ENCODE data around the gene DNAJC19.
"Not testable (repeated sequence)": the region's sequence is repeated elsewhere in the genome, so short reads cannot be mapped to it uniquely, and the experiment has no call there.

Gene DNAJC19

DNA sequence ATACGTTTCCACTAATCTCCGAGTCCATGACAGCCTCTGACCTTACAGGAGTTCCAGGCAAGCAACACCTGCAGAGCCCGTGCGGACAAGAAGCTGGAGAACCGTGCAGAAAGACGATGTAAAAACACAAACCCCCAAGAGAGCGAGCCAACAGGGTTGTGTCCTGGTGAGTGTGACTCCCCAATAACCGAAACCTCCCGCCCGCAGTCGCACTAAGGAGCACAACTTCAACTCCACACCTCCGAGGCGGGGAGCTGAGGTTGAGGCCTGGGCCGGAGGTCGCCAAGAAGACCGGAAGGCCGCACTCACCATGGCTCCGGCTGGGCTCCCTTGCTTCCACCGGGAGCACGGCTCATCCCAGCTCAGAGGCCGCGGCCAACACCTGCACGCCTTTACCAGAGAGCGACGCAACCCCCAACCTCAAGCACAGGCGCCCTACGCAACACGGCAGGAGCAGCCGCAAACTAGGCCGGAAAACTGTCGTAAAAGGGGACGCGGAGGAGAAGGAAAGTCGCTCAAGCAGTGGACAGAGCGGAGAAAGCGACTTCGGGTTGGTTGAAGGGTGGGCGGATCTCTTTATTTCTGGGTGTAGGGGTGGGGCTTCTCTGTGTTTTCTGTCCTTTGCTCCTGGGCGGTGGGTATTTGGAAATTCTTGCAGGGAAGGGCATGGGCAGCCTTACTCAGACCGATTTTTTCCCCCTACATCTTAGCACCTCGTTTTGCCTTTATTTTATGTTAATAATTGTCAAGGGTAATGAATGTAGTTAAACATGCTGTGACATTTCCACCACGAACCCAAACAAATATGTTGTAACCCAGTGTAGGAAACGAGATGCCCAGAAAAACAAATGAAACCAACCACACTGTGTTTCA, at the start of gene DNAJC19:
DNAJC19 (minus strand) TSS at position 446 of the 873 bp plus-strand sequence; CDS start at position 312, 134 bp downstream.
- peak; percentile 96 to 98 for DNase-seq

DNA sequence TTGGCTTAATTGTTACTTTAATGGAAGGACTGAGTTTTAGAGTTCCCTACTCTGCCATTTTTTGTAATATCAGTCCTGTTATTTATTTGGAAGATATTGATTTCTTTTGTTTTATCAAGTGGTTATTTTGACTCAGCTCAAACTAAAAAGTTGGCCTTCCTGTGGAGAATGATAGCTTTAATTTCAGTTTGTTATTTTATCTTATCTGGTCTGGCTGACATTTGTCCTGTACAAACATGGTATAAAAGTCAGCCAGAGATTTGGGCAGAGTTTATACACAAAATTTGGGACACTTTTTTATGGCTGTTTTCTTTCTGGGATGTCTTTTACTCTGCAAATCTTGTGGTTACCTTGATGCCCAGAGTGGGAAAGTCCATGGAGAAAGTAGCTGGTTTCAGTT, 41.4 kb upstream of the DNAJC19 start:
- no peak for DNase-seq

DNA sequence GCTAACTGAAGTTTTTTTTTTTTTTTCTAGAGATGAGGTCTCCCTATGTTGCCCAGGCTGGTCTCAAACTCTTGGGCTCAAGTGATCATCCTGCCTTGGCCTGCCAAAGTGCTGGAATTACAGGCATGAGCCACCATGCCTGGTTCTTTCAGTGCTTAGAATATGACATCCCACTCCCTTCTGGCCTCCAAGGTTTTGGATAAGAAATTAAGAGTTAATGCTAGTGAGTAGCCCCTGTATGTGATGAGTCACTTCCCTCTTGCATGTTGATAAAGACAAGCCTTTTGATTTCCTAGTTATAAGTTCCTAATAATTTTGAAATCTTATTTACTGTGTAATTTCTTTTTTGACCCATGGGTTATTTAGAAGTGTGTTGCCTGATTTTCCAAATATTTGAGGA, 35.7 kb upstream of the DNAJC19 start:
- no peak for DNase-seq

DNA sequence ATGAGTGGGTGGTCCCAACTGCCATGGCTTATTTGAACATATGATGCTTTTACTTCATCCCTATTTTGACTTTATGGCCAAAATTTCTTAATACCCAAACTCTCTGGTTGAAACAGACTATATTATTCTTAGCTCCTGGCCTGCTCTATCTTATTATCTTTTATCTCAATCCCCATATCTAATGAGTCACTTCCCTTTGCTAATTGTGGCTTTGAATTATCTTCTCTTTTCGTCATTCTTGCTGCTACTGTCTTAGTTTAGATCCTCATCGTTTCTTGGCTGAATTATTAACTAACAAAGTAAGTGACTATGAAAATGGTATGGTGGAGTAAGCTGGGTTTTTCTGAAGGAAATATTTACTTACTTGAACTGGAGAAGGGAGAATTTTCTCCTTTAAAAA, 28.2 kb upstream of the DNAJC19 start:
- DNase-seq = no peak

DNA sequence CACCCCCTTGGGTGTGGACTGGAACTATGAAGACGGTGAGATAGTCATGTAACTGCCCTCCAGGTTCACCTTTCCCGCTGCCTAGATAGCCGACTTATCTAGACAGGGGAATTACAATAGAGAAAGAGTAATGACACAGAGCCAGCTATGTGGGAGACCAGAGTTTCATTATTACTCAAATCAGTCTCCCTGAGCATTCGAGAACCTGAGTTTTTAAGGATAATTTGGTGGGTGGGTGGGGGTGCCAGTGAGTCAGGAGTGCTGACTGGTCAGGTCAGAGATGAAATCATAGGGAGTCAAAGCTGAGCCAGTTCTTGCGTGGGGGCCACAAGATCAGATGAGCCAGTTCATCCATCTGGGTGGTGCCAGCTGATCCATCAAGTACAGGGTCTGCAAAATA, 19.7 kb upstream of the DNAJC19 start:
- DNase-seq = no peak

DNA sequence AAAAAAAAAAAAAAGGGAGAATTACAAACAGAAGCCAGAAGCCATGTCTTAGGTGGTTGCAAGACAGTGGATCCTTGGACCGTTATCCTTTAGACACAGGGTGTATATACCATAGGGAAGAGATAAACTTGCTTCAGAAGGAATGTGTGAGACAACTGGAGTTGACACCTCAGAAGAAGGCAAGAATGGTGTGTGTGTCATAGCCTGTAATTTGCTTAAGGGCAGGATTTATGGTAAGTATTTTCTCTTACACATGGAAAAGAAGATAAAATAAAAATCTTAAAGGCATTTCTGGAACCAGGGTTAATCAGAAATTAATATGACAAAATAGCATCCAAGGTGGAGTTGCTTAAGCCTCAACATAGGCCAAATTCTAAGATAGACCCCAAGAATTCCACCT, 19.3 kb upstream of the DNAJC19 start:
- DNase-seq = no peak

DNA sequence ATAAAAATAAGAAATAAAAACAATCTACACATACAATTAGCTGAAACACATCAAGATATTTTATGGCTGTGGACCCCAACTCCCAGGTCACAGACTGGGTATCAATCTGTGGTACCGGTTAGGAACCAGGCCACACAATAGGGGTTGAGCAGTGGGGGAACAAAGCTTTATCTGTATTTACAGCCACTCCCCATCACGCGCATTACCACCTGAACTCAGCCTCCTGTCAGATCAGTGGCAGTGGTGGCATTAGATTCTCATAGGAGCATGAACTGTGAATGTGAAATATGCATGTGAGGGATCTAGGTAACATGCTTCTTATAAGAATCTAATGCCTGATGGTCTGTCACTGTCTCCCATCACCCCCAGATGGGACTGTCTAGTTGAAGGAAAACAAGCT, 17.7 kb upstream of the DNAJC19 start:
- no peak for DNase-seq

DNA sequence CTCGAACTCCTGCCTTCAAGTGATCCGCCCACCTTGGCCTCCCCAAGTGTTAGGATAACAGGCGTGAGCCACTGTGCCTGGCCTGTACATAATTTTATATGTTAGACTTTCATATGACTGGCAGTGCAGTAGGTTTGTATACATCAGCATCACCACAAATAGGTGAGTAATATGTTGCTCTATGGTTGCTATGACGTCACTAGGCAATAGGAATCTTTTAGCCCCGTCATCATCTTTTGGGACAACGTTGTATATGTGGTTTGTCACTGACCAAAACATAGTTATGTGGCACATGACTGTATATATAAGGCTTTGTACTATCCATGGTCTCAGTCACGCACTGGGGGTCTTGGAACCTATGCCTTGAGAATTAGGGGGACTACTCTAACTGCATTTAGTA, 17.0 kb upstream of the DNAJC19 start:
- DNase-seq = no peak

DNA sequence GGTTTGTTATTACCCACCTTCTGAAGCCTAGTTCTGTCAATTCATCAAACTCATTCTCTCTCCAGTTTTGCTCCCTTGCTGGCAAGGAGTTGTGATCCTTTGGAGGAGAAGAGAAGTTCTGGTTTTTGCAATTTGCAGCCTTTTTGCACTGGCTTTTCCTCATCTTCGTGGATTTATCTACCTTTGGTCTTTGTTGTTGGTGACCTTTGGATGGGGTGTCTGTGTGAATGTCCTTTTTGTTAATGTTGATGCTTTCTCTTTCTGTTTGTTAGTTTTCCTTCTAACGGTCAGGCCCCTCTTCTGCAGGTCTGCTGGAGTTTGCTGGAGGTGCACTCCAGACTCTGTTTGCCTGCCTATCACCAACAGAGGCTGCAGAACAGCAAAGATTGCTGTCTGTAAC, 13.9 kb upstream of the DNAJC19 start:
- DNase-seq = not testable (repeated sequence)

DNA sequence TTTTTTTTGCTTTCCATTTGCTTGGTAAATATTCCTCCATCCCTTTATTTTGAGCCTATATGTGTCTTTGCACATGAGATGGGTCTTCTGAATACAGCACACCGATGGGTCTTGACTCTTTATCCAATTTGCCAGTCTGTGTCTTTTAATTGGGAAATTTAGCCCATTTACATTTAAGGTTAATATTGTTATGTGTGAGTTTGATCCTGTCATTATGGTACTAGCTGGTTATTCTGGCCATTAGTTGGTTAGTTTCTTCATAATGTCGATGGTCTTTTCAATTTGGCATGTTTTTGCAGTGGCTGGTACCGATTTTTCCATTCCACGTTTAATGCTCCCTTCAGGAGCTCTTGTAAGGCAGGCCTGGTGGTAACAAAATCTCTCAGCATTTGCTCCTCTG, 12.8 kb upstream of the DNAJC19 start:
- DNase-seq = not testable (repeated sequence)

DNA sequence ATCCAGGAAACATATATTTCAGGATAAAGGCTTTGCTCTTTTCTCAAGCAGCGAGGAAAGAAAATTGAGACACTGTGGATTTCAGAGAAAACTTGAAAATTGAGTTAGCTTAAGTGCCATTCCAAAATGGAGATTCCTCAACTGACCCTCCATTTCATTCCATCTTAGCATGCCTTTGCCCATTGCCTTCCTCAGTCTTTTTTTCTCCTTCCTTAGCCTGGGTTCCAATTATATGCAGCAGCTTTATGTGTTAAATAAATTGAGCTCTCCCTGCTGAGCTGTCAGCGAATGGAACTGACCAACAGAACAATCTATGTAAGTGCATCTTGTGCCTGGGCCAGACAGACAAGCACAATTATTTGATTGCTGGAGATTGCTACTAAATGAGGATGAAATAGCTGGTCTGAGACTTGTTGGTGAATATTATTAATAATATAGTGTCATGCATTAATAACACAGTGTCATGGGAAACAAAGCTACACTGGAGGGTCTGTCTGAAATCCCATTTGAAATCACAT, 6.9 kb upstream of the DNAJC19 start:
- DNase-seq = no peak

DNA sequence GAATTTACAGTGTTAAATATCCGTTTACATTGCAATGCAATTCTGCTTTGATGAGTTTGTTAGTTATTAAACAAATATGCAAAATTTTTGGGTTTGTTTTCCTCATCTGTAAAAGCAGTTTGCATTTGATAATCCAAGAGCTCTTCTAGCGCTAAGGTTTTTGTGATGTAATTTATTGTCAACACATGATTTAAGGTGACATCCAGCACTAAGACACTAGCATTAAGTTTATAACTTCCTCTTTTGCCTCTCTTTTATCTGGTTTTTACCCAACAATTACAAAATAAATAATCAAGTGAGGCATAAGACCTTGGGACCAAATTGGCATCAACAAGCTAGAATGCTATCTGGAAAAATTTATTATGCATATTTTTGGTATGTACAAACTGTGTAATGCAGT, 969 bp upstream of the DNAJC19 start:
- DNase-seq = no peak

DNA sequence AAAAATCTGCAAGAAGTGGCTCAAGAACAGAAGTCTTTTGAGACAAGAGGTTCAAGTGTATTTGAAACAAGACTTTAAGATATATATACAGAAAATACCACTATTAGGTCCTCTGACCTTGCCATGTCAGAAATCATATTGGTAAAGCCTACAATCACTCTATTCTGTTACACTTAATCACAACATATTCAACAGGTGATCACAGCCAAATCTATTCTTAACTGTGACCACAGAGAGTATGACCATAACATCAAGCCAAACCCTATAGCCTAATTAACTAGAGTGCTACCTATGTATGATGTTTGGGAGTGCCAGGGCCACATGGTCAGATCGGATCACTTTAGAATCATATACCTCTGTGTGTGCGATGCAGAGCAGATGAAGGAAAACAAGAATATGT, 2.2 kb downstream of the DNAJC19 start:
- DNase-seq = no peak

DNA sequence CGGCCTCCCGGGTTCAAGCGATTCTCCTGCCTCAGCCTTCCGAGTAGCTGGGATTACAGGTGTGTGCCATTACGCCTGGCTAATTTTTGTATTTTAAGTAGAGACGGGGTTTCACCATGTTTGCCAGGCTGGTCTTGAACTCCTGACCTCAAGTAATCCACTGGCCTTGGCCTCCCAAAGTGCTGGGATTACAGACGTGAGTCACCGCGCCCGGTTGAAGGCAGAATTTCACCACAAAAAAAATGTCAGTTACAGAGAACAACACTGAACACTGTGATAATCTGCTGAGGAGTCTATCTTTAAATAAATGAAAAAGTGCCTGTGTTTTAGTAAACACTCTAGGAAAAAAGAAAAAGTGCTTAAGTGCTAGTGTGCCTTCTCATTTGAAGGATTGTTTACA, 3.2 kb downstream of the DNAJC19 start:
- not testable (repeated sequence) for DNase-seq

DNA sequence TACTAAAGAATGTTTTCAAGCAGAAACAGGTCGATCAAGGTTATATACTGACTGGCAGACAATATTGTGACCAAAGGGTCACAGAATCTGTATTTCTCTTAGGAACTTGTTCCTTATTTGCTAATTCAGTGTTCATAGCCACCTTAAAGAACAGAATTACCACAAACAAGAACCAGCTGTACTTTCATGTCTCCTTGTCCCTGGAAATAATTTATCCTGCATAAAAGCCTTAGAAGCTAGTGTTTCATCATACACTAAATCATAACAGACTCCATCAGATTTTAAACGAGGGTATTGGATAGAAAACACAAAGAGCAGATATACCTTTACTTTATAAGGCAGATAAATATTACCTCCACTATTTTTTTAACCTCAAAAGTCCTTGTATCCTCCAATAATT, 6.4 kb downstream of the DNAJC19 start:
- DNase-seq = no peak

DNA sequence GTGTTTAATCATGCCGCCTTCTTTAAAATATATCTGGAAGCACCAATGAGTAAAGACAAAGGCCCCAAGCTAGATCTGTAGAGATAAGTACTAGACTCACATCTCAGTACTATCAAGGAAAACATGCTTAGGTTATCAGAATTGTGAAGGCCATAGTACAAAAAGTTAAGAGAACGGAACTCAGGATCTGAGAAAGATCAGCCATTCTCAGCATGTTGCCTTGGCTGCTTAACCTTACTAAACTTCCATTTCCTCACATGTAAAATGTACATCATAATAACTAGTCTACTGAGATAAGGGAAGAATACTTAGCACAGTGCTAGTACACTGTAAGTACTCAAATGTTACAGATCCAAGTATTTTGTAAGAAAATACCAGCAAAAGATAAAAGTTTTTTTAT, 7.6 kb downstream of the DNAJC19 start:
- DNase-seq = no peak

DNA sequence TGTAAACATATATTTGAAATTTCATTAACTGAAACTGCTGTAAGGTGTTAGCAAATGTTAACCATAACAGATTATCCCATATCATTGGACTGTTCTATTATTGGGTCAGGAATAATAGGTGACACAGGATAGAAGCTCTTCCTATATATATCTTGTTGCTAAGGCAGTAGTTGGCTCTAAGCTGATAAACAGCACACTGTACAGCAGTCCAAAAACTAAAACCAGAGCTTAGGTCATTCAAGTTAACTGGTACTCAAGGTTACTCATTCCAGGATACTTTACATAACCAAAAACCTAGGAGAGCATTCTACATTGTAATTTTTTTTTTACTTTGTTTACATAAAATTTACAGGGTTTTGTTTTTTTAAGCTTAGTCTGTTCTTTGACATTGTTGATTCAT, 8.9 kb downstream of the DNAJC19 start:
- no peak for DNase-seq

DNA sequence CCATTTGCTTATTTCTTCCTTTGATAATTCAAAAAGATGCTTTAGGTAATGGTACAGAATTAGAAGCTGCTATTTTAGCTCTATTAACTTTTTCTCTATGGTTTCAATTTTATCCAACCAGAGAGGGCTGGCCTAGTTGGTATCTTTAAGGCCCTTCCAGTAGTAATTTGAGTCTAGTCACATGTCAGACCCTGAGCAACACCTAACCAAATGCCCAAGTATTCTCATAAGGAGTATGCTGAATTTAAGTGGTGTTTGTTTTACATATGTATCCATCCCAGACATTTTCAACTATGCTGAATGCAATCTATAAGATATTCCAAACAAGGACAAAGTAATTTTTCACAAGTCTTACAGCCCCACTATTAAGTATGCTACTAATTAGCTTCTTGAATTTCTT, 9.6 kb downstream of the DNAJC19 start:
- no peak for DNase-seq

DNA sequence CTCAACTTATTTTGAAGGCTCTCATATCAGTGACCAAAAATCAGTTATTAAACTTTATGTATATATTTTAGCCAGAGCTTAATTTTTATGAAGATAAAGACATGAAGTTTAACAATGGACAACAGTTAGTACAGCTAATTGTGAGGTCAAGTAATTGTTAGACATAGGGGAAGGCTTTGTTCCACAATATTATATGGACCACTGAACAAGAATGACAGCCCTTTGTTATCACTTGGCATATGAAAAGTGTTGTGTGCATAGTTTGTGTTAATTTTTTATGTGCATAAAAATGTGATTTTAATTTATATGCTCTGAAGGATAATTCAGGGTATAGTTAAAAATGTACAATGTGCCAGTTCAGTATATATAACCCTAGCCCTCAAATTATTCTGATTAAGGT, 12.0 kb downstream of the DNAJC19 start:
- no peak for DNase-seq

DNA sequence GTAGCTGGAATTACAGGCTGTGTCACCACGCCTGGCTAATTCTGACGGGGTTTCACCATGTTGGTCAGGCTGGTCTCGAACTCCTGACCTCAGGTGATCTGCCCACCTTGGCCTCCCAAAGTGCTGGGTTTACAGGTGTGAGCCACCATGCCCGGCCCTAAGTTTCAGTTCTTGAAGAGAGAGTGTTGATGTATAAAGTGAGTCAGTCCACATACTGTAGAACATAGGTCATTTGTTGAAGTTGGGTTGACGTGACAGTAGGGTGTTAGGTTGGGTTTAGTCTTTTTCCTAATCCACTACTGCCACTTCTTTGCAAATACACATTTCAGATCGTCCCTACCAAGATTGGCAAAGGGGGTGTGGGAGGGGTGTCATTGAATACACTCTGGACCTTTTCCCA, 15.2 kb downstream of the DNAJC19 start:
- no peak for DNase-seq

DNA sequence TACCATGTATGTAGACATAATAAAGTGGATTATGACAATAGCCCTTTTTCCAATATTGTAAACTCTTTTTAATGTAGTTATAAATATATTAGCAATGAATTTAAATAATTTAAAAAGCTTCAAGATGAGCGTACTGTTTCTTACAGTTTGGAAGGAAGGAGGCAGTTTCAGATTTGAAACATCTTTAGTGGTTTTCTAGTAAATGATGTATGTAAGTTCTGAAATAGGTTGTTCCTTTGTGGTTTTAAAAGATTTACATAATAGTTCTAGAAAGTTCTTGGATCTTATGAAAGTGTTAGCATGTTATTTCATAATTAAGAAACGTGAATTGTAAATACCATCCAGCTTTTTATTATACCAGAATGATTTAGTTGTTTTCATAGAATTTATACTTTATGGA, 16.0 kb downstream of the DNAJC19 start:
- DNase-seq = no peak

DNA sequence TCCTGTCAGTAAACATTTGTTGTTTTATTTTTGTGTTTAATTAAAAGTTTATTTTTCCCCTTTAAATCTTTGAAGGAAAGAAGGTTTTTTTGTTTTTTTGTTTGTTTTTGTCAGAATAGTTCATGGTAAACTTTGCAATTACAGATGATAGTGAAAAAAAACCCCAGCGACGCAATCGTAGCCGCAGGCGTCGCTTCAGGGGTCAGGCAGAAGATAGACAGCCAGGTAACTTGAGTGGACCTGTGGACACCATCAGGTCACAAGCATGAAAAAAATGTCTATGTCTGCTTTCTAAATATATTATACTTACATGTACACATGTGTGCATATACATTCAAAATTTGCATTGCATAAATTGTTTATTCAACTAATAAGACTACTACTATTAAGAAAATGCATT, 18.6 kb downstream of the DNAJC19 start:
- DNase-seq = no peak

DNA sequence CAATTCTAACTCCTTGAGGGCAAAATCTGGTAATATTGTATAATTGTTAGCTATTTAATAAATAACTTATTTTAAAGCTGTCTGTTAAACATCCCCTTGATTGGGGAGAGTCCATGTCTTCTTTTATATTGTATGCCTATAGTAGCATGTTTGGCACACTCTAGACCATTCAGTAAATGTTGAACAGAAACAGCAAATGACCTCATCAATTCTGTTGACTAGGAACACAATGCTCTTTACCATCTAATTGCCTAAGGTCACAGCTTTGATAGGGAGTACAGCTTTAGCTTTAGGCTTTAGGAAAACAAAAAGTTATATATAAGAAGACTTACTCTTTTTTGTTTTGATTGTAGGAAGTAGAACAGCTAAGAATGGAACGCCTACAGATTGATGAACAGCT, 27.0 kb downstream of the DNAJC19 start:
- DNase-seq = no peak

DNA sequence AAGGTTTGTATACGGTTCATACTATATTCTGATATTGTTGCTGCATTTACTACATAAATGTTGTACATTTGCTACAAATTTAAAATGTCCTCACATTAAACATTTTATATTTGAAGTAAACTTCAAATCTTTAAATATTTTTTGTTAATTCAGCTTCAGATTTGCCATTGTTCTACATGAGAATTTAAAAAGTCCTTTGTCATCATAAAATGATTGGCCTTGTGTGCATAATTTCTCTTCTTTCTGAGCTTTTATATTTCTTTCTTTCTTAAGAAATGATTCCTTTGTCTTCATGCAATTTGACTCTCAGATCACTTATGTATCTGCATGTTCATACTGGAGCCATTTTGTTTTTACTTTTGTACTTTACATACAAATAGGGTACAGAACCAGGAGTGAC, 28.0 kb downstream of the DNAJC19 start:
- DNase-seq = no peak

DNA sequence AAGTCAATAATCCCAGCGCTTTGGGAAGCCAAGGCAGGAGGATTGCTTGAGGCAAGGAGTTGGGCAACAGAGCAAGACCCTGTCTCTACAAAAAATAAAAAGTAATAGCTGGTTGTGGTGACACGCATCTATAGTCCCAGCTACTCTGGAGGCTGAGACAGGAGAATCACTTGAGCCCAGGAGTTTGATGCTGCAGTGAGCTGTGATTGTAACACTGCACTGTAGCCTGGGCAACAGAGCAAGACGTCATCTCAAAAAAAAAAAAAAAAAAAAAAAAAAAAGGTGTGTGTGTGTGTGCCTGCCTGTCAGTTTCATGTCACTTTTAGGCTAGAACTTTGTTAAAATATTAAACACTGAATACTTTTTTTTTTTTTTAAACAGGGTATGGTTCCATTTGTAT, 28.4 kb downstream of the DNAJC19 start:
- DNase-seq = no peak
